Suprapubic skin (tissue), 4 donors: ENCODE data around the gene SCGB1C1. TPM values are rescaled to one million over a fixed set of nuclear protein-coding genes. Genes with fewer than 3 reads are reported as not detected.

Experiments
- DNase-seq, 2 donors: peaks; one replicate each; pipeline ENCODE4 v3.0.0-alpha.2; 2019; ENCODE audit warnings: low spot score in 2 of 2
- H3K27ac ChIP-seq: fragments of 200-600 bp; sonication (generic); one replicate; pipeline ENCODE4 v1.5.1; 2019
- H3K27me3 ChIP-seq: fragments of 200-600 bp; sonication (generic); one replicate; pipeline ENCODE4 v1.5.1; 2019
- H3K36me3 ChIP-seq: fragments of 200-600 bp; sonication (generic); one replicate; pipeline ENCODE4 v1.5.1; 2019
- H3K4me1 ChIP-seq: fragments of 200-600 bp; sonication (generic); one replicate; pipeline ENCODE4 v1.5.1; 2019
- H3K4me3 ChIP-seq: fragments of 200-600 bp; sonication (generic); one replicate; pipeline ENCODE4 v1.5.1; 2019; ENCODE audit warnings: mild to moderate bottlenecking
- H3K9me3 ChIP-seq: fragments of 200-600 bp; sonication (generic); one replicate; pipeline ENCODE4 v1.5.1; 2019
- EP300 ChIP-seq: sonication (generic); formaldehyde crosslinking; IDR thresholded peaks from one replicate; pipeline ENCODE4 v1.6.1; 2017; ENCODE audit warnings: antibody characterized with exemption
- POLR2A ChIP-seq, 2 donors: fragments of 450-650 bp; IDR thresholded peaks; one replicate each; pipeline ENCODE4 v1.6.1; 2017; ENCODE audit warnings: antibody characterized with exemption in 2 of 2, mild to moderate bottlenecking in 2 of 2, moderate library complexity in 2 of 2
- POLR2AphosphoS5 ChIP-seq, 3 donors: sonication (generic); formaldehyde crosslinking; IDR thresholded peaks; one replicate each; pipeline ENCODE4 v1.6.1; 2017; ENCODE audit warnings: antibody characterized with exemption in 3 of 3
- WGBS: methylation state at CpG from one replicate; pipeline ENCODE4 v1.1.5; 2018; 5-methylcytosine and 5-hydroxymethylcytosine counted together
- total RNA-seq, 4 donors: library from RNA; depleted of rRNA; stranded (reverse); fragments of >200 nt; gene quantifications; one replicate each; pipeline ENCODE4 v1.1.0, GENCODE V29; 2016
- TF ChIP-seq, protein P1 (sequence below), 2 donors: fragments of 200-600 bp in 1 of 2; fragments of 450-650 bp in 1 of 2; sonication (generic) in 1 of 2; IDR thresholded peaks; one replicate each; pipeline ENCODE4 v1.5.1; 2016 to 2019; ENCODE audit warnings: antibody characterized with exemption in 2 of 2, mild to moderate bottlenecking in 1 of 2, moderate library complexity in 1 of 2

Gene SCGB1C1
- total RNA-seq, 4 donors from 2014 or later: not detected

DNA sequence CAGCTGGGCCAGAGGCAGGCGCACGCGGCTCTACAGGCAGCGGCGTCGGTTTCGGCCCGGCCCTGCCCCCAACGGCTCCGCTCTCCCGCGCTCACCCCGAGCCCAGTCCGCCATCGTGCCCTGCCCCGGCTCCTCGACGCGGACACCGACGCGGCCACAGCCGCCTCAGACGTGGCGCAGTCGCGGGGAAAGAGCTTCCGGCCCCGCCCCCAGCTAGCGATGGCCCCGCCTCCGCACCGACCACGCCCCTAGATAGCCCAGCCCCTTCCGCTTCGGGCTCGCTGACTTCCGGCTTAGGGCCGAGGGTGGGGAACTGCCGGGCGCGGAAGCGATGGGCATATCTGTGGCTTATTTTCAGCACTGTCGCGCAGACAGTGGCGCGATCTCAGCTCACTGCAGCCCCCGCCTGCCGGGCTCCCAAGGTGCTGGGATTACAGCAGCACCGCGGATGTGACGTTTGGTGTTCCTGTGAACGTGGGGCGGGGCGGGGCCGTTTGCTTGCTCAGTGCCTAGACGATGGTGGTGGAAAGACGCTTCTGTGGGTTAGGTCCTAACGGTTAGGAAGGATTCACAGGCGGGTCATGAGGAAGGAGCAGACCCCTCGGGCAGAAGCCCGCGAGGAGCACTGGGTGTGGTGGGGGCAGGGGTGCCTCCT lies 14.5 kb downstream of the SCGB1C1 start, which contains the start of the genes BET1L and RIC8A:
TSS of gene BET1L (minus strand) at position 192 of the 655 bp plus-strand sequence. CDS start at position 114, 78 bp downstream.
TSS of gene RIC8A (plus strand) at position 501 of the 655 bp plus-strand sequence. CDS start 1,147 bp downstream, outside the sequence.
- Histone ChIP-seq H3K9me3 (no peaks in the 10 kb centered on the region), H3K4me3 (peak within 1 kb of the TSS; percentile 80), H3K36me3 (peaks cover 59% of the 10 kb centered on the region), H3K27me3 (no peaks in the 10 kb centered on the region), H3K27ac (peak within 1 kb of the TSS; percentile 100), H3K4me1 (peaks cover 61% of the 10 kb centered on the region)
- DNase-seq: peak; percentile 98
- WGBS: 0% methylated on average over 18 of the region's 63 CpGs
- TF ChIP-seq EP300 (no peak), POLR2AphosphoS5 (IDR thresholded peaks at IDR 0.05) (peak; percentile 30 to 85 (median 53)), POLR2A (IDR thresholded peaks at IDR 0.05) (peak in 1 of 2 donors; percentile 75)
- TF ChIP-seq, protein P1, sequence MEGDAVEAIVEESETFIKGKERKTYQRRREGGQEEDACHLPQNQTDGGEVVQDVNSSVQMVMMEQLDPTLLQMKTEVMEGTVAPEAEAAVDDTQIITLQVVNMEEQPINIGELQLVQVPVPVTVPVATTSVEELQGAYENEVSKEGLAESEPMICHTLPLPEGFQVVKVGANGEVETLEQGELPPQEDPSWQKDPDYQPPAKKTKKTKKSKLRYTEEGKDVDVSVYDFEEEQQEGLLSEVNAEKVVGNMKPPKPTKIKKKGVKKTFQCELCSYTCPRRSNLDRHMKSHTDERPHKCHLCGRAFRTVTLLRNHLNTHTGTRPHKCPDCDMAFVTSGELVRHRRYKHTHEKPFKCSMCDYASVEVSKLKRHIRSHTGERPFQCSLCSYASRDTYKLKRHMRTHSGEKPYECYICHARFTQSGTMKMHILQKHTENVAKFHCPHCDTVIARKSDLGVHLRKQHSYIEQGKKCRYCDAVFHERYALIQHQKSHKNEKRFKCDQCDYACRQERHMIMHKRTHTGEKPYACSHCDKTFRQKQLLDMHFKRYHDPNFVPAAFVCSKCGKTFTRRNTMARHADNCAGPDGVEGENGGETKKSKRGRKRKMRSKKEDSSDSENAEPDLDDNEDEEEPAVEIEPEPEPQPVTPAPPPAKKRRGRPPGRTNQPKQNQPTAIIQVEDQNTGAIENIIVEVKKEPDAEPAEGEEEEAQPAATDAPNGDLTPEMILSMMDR (IDR thresholded peaks at IDR 0.05): no peak

DNA sequence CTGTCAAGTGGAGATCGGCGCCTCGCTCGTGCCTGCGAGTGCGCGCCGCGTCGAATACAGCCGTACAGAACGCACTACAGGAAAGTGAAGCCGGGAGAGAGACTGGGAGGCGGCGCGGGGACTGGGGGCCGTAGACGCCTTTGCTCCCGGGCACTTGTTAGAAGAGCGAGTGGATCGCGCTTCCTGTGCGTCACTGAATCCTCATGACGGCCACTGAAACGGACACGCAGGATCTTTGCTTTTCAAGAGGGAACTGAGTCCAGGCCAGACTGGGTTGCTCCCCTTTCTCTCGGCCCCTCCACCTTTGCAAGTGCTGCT lies 14.9 kb downstream of the SCGB1C1 start:
- H3K27ac ChIP-seq: peak overlapping the region; percentile 100
- H3K9me3 ChIP-seq: no peaks in the 10 kb centered on the region
- peak in 1 of 2 donors; percentile 9 for TF ChIP-seq POLR2A (IDR thresholded peaks at IDR 0.05)
- no peak for TF ChIP-seq POLR2AphosphoS5 (IDR thresholded peaks at IDR 0.05)
- H3K27me3 ChIP-seq: no peaks in the 10 kb centered on the region
- peaks cover 63% of the 10 kb centered on the region for H3K36me3 ChIP-seq
- WGBS: 0% methylated on average over 17 of the region's 27 CpGs
- peak overlapping the region; percentile 80 for H3K4me3 ChIP-seq
- DNase-seq: no peak
- H3K4me1 ChIP-seq: peaks cover 61% of the 10 kb centered on the region

DNA sequence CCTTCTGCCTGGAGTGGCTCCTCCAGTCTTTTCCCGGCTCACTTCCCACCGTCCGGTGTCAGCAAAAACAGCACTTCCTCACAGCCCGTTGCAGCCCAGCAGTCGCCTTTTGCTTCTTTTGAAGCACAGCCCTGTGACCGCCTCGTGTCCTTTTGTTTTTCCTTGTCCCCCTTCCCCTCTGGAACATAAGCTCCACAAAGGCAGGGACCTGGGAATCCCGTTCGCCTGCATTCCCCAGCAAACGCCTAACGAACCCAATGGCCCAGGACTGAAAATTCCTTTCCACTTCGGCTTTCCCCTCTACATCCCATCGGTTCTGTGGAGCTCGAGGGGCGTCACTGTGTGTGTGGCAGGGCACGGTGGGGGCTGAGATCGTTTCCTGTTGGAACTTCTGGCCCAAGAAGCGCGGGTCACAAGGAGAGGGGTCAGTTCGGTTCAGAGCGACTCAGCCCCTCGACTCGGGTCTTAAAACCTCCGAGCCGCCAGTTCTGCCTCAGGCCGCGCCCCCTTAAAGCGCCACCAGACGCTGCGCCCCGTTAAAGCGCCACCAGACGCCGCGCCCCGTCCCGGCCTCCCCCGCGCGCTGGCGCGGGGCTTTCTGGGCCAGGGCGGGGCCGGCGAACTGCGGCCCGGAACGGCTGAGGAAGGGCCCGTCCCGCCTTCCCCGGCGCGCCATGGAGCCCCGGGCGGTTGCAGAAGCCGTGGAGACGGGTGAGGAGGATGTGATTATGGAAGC lies 15.5 kb downstream of the SCGB1C1 start:
- WGBS: under 1% methylated on average over 20 of the region's 57 CpGs
- DNase-seq: peak; percentile 89 to 90
- peak overlapping the region; percentile 80 for H3K4me3 ChIP-seq
- H3K36me3 ChIP-seq: peaks cover 63% of the 10 kb centered on the region
- TF ChIP-seq POLR2A (IDR thresholded peaks at IDR 0.05) (peak; percentile 63 to 67), POLR2AphosphoS5 (IDR thresholded peaks at IDR 0.05) (peak in 2 of 3 donors; percentile 6 to 7), EP300 (no peak)
- TF ChIP-seq, protein P1 (IDR thresholded peaks at IDR 0.05): no peak
- peaks cover 56% of the 10 kb centered on the region for H3K4me1 ChIP-seq
- H3K27me3 ChIP-seq: no peaks in the 10 kb centered on the region
- no peaks in the 10 kb centered on the region for H3K9me3 ChIP-seq
- H3K27ac ChIP-seq: peak overlapping the region; percentile 100

DNA sequence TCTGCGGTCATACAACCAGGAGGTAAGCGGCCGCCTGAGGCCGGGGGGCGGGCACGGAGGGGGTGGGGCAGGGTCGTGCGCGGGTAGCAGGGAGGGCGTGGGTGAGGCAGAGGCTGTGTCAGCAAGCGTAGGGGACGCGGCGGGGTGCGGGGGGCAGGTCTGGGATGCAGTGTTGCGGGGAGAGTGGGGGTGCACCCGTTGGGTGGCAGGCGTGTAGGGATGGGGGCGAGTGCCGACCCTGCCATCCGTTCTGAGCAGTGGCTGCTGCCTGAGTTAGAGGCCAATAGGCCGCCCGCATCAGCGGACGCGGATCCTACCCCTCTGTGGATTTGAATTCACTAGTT lies 16.0 kb downstream of the SCGB1C1 start:
- TF ChIP-seq EP300 (no peak), POLR2A (IDR thresholded peaks at IDR 0.05) (no peak), POLR2AphosphoS5 (IDR thresholded peaks at IDR 0.05) (no peak)
- TF ChIP-seq, protein P1 (IDR thresholded peaks at IDR 0.05): no peak
- DNase-seq: peak; percentile 84
- no peaks in the 10 kb centered on the region for H3K27me3 ChIP-seq
- WGBS: 0% methylated on average over 1 of the region's 26 CpGs
- H3K36me3 ChIP-seq: peaks cover 63% of the 10 kb centered on the region
- peaks cover 50% of the 10 kb centered on the region for H3K4me1 ChIP-seq
- H3K27ac ChIP-seq: peak overlapping the region; percentile 100
- no peaks in the 10 kb centered on the region for H3K9me3 ChIP-seq
- peak overlapping the region; percentile 80 for H3K4me3 ChIP-seq

DNA sequence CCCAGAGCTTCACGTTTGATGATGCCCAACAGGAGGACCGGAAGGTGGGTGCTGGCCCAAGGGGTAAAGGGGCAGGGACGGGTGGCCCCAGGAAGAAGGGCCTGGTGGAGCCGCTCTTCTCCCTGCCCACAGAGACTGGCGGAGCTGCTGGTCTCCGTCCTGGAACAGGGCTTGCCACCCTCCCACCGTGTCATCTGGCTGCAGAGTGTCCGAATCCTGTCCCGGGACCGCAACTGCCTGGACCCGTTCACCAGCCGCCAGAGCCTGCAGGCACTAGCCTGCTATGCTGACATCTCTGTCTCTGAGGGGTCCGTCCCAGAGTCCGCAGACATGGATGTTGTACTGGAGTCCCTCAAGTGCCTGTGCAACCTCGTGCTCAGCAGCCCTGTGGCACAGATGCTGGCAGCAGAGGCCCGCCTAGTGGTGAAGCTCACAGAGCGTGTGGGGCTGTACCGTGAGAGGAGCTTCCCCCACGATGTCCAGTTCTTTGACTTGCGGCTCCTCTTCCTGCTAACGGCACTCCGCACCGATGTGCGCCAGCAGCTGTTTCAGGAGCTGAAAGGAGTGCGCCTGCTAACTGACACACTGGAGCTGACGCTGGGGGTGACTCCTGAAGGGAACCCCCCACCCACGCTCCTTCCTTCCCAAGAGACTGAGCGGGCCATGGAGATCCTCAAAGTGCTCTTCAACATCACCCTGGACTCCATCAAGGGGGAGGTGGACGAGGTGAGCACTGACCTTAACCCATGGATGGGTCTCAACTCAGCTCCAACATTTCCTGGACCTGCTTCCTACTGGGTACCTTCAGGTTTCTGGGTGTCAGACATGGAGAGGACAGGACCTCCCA lies 16.6 kb downstream of the SCGB1C1 start:
- Histone ChIP-seq H3K27me3 (no peaks in the 10 kb centered on the region), H3K36me3 (peaks cover 63% of the 10 kb centered on the region), H3K4me1 (peaks cover 45% of the 10 kb centered on the region), H3K27ac (peak overlapping the region; percentile 100), H3K9me3 (no peaks in the 10 kb centered on the region), H3K4me3 (peak overlapping the region; percentile 80)
- 38% methylated on average over 25 of the region's 29 CpGs for WGBS
- TF ChIP-seq POLR2AphosphoS5 (IDR thresholded peaks at IDR 0.05): no peak
- TF ChIP-seq, protein P1 (IDR thresholded peaks at IDR 0.05): no peak
- no peak for TF ChIP-seq EP300
- TF ChIP-seq POLR2A (IDR thresholded peaks at IDR 0.05): no peak
- peak; percentile 66 to 74 for DNase-seq
